ENCODE results near the gene STK4. TPM values are rescaled to one million over a fixed set of nuclear protein-coding genes. Genes with fewer than 3 reads are reported as not detected.

Gene STK4
- total and polyA plus RNA-seq, 2 donors (not counting 3 experiments of a cell fraction or from before 2014, with no cell fraction given) = 9.1 to 29.6 TPM

DNA sequence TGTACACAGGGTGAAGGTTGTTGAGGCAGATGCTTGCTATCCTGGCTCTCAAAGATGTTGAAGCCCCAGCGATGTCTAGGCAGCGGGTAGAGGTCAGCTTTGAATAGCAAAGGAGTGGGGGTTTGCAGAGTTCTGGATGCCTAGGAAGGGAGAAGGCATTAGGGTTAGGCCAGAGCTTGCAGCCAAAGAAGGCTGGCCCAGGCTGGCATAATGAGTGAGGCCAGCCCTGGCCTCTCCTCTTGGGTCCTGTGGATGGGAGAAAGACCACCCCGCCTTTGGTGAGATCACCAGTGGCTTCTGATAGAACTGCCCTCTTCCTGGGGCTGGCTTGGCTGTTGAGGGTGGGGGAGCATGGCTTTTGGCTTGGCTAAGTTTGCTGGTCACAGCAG, 149.1 kb downstream of the STK4 start:
- TF ChIP-seq, protein P1, sequence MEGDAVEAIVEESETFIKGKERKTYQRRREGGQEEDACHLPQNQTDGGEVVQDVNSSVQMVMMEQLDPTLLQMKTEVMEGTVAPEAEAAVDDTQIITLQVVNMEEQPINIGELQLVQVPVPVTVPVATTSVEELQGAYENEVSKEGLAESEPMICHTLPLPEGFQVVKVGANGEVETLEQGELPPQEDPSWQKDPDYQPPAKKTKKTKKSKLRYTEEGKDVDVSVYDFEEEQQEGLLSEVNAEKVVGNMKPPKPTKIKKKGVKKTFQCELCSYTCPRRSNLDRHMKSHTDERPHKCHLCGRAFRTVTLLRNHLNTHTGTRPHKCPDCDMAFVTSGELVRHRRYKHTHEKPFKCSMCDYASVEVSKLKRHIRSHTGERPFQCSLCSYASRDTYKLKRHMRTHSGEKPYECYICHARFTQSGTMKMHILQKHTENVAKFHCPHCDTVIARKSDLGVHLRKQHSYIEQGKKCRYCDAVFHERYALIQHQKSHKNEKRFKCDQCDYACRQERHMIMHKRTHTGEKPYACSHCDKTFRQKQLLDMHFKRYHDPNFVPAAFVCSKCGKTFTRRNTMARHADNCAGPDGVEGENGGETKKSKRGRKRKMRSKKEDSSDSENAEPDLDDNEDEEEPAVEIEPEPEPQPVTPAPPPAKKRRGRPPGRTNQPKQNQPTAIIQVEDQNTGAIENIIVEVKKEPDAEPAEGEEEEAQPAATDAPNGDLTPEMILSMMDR (IDR thresholded peaks at IDR 0.05; ENCODE audit: extremely low read depth in 1 of 2, insufficient read depth in 1 of 2, low read depth in 1 of 2, low read length in 2 of 2) = no peak
- TF ChIP-seq POLR2A (IDR thresholded peaks at IDR 0.05; ENCODE audit: low read depth, low read length) (no peak), FOS (IDR thresholded peaks at IDR 0.05; ENCODE audit: borderline replicate concordance, insufficient read depth, low read length) (no peak), JUN (IDR thresholded peaks at IDR 0.05; ENCODE audit: borderline replicate concordance, insufficient read depth, insufficient read length, low read depth) (no peak), POLR2AphosphoS5 (IDR thresholded peaks at IDR 0.05; ENCODE audit: insufficient read depth, low read depth, low read length) (no peak)
- TF ChIP-seq, protein P2, sequence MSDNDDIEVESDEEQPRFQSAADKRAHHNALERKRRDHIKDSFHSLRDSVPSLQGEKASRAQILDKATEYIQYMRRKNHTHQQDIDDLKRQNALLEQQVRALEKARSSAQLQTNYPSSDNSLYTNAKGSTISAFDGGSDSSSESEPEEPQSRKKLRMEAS (IDR thresholded peaks at IDR 0.05; ENCODE audit: insufficient read depth, insufficient read length) = no peak
- intact Hi-C loops (cut with micrococcal nuclease) (no loop called here), dilution Hi-C loops (cut with MboI; ENCODE audit: extremely low pct_ligation_motif_present, low sequenced_read_pairs) (no loop called here)
- no peak for FAIRE-seq
- H3K9me1 ChIP-seq (replicated peaks; ENCODE audit: control insufficient read depth, extremely low read depth, insufficient read depth, low read length) = no peaks in the 10 kb centered on the region
- BruUV-seq (replicated peaks) = no TSS peak
- no peaks in the 10 kb centered on the region for H3K9me3 ChIP-seq (replicated peaks; ENCODE audit: control insufficient read depth, insufficient read depth, low read length)
- no peaks in the 10 kb centered on the region for H4K20me1 ChIP-seq (replicated peaks; ENCODE audit: control insufficient read depth, extremely low read depth, insufficient read depth, low read length)
- POLR2A ChIA-PET = no interaction called here
- H3K79me2 ChIP-seq (ENCODE audit: control insufficient read depth, insufficient read depth, low read length) = no peaks in the 10 kb centered on the region
- no peak overlapping the region for H3K4me3 ChIP-seq (replicated peaks in 1 of 3; ENCODE audit: insufficient read depth in 1 of 3, low read depth in 1 of 3, low read length in 3 of 3)
- no peaks in the 10 kb centered on the region for H3K36me3 ChIP-seq (ENCODE audit: control insufficient read depth in 2 of 2, extremely low read depth in 1 of 2, insufficient read depth in 2 of 2, low read length in 2 of 2)
- no peak overlapping the region for H3K9ac ChIP-seq (replicated peaks; ENCODE audit: extremely low read depth, insufficient read depth, low read length)
- peaks cover 0 to 6% of the 10 kb centered on the region in 2 experiments for H3K27me3 ChIP-seq (ENCODE audit: control insufficient read depth in 2 of 2, insufficient read depth in 2 of 2, low read length in 2 of 2)
- H3K4me1 ChIP-seq (ENCODE audit: control insufficient read depth, extremely low read depth, insufficient read depth, low read length) = no peaks in the 10 kb centered on the region
- no peak overlapping the region for H3K27ac ChIP-seq (ENCODE audit: insufficient read depth, low read depth, low read length)
- DNase-seq (ENCODE audit: low read depth, low spot score) = no peak
- H3K4me2 ChIP-seq (ENCODE audit: insufficient read depth, low read length) = no peak overlapping the region
- CTCF ChIA-PET = interaction anchor here (0.8 to 9.0 kb wide), 5 partner anchors 9 to 71 kb away, joined by 3 to 278 read pairs (median 3); partner anchors contain the start of gene WFDC12
- no peak overlapping the region for H2AFZ ChIP-seq (ENCODE audit: low read depth, low read length)

Data from endothelial cell of umbilical vein (primary cell).